Thyroid gland (tissue), 4 donors: Measurements from ENCODE around the gene SMURF2. TPM values are rescaled to one million over a fixed set of nuclear protein-coding genes. Genes with fewer than 3 reads are reported as not detected.

ENCODE experiments used
- DNase-seq, 2 donors: peaks; one replicate each; pipeline ENCODE4 v3.0.0-alpha.2; 2019
- H3K27ac ChIP-seq, 3 donors: fragments of 200-600 bp; sonication (generic); 1 replicate in 2 of 3; 2 replicates in 1 of 3; pipeline ENCODE4 v1.5.1; 2016 to 2019; ENCODE audit warnings: mild to moderate bottlenecking in 1 of 3, moderate library complexity in 1 of 3
- H3K27me3 ChIP-seq: fragments of 200-600 bp; sonication (generic); one replicate; pipeline ENCODE4 v1.5.1; 2019
- H3K36me3 ChIP-seq, 2 donors: fragments of 200-600 bp; sonication (generic); one replicate each; pipeline ENCODE4 v1.5.1; 2016 to 2019
- H3K4me1 ChIP-seq, 2 donors: fragments of 200-600 bp; sonication (generic); one replicate each; pipeline ENCODE4 v1.5.1; 2017 to 2019
- H3K4me3 ChIP-seq, 3 donors: fragments of 200-600 bp; sonication (generic); replicated peaks in 1 of 3; 1 replicate in 2 of 3; 2 replicates in 1 of 3; pipeline ENCODE4 v1.5.1; 2016; ENCODE audit warnings: mild to moderate bottlenecking in 1 of 3
- H3K9me3 ChIP-seq: fragments of 200-600 bp; sonication (generic); one replicate; pipeline ENCODE4 v1.5.1; 2017
- CTCF ChIP-seq, 6 experiments: fragments of 200-600 bp in 3 of 6; fragments of 450-650 bp in 3 of 6; sonication (generic) in 3 of 6; IDR thresholded peaks; one replicate each; pipeline ENCODE4 v1.5.1; 2016 to 2019; ENCODE audit warnings: antibody characterized with exemption in 6 of 6, mild to moderate bottlenecking in 2 of 6, inconsistent platforms in 1 of 6, moderate library complexity in 1 of 6
- POLR2A ChIP-seq, 2 donors: fragments of 450-650 bp; IDR thresholded peaks; one replicate each; pipeline ENCODE4 v1.6.1; 2017; ENCODE audit warnings: antibody characterized with exemption in 2 of 2, mild to moderate bottlenecking in 2 of 2, moderate library complexity in 1 of 2
- WGBS, 2 donors: methylation state at CpG; one replicate each; pipeline ENCODE4 v1.1.5; 2017; 5-methylcytosine and 5-hydroxymethylcytosine counted together
- intact Hi-C: fragments of 100-400 bp; cut with DNase I; formaldehyde crosslinking; loops from one replicate; pipeline ENCODE4 v1.15.1; 2023
- total RNA-seq, 4 donors: library from RNA; depleted of rRNA; stranded (reverse); fragments of >200 nt; gene quantifications; one replicate each; pipeline ENCODE4 v1.2.3, GENCODE V29; 2016

Gene SMURF2
- total RNA-seq, 4 donors from 2014 or later: 26.3 to 39.0 (median 29.6) TPM

GRCh38 chr17:64687961-64688360 lies 25.9 kb upstream of the SMURF2 start:
- H3K27ac ChIP-seq: no peak overlapping the region
- no peaks in the 10 kb centered on the region for H3K9me3 ChIP-seq
- H3K27me3 ChIP-seq: no peaks in the 10 kb centered on the region
- DNase-seq: no peak
- H3K4me3 ChIP-seq: no peak overlapping the region
- 88 to 96% methylated on average over 5 of the region's 5 CpGs for WGBS, 2 donors
- intact Hi-C loops: no loop called here
- H3K36me3 ChIP-seq: no peaks in the 10 kb centered on the region
- no peaks in the 10 kb centered on the region for H3K4me1 ChIP-seq
- no peak for TF ChIP-seq POLR2A (IDR thresholded peaks at IDR 0.05)
- TF ChIP-seq CTCF (IDR thresholded peaks at IDR 0.05): no peak

- Histone ChIP-seq H3K27ac (no peak overlapping the region), H3K4me3 (no peak overlapping the region), H3K4me1 (no peaks in the 10 kb centered on the region), H3K9me3 (no peaks in the 10 kb centered on the region), H3K27me3 (no peaks in the 10 kb centered on the region), H3K36me3 (no peaks in the 10 kb centered on the region)
- no peak for DNase-seq
- WGBS, 2 donors: 94 to 100% methylated on average over 4 of the region's 4 CpGs
- no peak for TF ChIP-seq CTCF (IDR thresholded peaks at IDR 0.05)
- no peak for TF ChIP-seq POLR2A (IDR thresholded peaks at IDR 0.05)
- intact Hi-C loops: no loop called here
Measured at GRCh38 chr17:64687376-64687775, 25.3 kb upstream of the SMURF2 start.

- no peak for TF ChIP-seq POLR2A (IDR thresholded peaks at IDR 0.05)
- TF ChIP-seq CTCF (IDR thresholded peaks at IDR 0.05): no peak
- Histone ChIP-seq H3K4me1 (no peaks in the 10 kb centered on the region), H3K27ac (no peak overlapping the region), H3K4me3 (no peak overlapping the region), H3K9me3 (no peaks in the 10 kb centered on the region), H3K27me3 (no peaks in the 10 kb centered on the region), H3K36me3 (no peaks in the 10 kb centered on the region)
- intact Hi-C loops: no loop called here
- WGBS, 2 donors: 93 to 95% methylated on average over 2 of the region's 2 CpGs
- no peak for DNase-seq
Measured at GRCh38 chr17:64686705-64687104, 24.6 kb upstream of the SMURF2 start.

- WGBS, 2 donors: 90 to 92% methylated on average over 9 of the region's 9 CpGs
- intact Hi-C loops: no loop called here
- no peak overlapping the region for H3K27ac ChIP-seq
- no peaks in the 10 kb centered on the region for H3K27me3 ChIP-seq
- no peaks in the 10 kb centered on the region for H3K9me3 ChIP-seq
- H3K4me3 ChIP-seq: no peak overlapping the region
- H3K4me1 ChIP-seq: no peaks in the 10 kb centered on the region
- DNase-seq: no peak
- TF ChIP-seq CTCF (IDR thresholded peaks at IDR 0.05) (no peak), POLR2A (IDR thresholded peaks at IDR 0.05) (no peak)
- H3K36me3 ChIP-seq: no peaks in the 10 kb centered on the region
Measured at GRCh38 chr17:64685705-64686104, 23.6 kb upstream of the SMURF2 start.

- Histone ChIP-seq H3K36me3 (no peaks in the 10 kb centered on the region), H3K27ac (no peak overlapping the region), H3K4me1 (no peaks in the 10 kb centered on the region), H3K4me3 (no peak overlapping the region), H3K9me3 (no peaks in the 10 kb centered on the region), H3K27me3 (no peaks in the 10 kb centered on the region)
- TF ChIP-seq POLR2A (IDR thresholded peaks at IDR 0.05) (no peak), CTCF (IDR thresholded peaks at IDR 0.05) (no peak)
- 87 to 88% methylated on average over 2 of the region's 2 CpGs for whole genome bisulfite sequencing, 2 donors
- no peak for DNase-seq
- intact Hi-C loops: no loop called here
Measured at GRCh38 chr17:64683796-64684195, 21.7 kb upstream of the SMURF2 start.
